Activated naive CD4-positive, alpha-beta T cell treated with anti-CD3 and anti-CD28 coated beads, Interleukin-2, amount 50 U/mL, for 72 hours (primary cell): Measurements from ENCODE around the gene CFAP69. TPM values are rescaled to one million over a fixed set of nuclear protein-coding genes. Genes with fewer than 3 reads are reported as not detected.
"Not testable (repeated sequence)": the region's sequence is repeated elsewhere in the genome, so short reads cannot be mapped to it uniquely, and the experiment has no call there.

ENCODE experiments used
- ATAC-seq, 2 donors: fragments of 150-1000 bp; cut with Tn5 transposase; 2 replicates each; pipeline ENCODE4 v1.10.0; 2021; ENCODE audit warnings: mild to moderate bottlenecking in 2 of 2, moderate library complexity in 2 of 2
- DNase-seq, 2 donors: peaks; one replicate each; pipeline ENCODE4 v3.0.0; 2021 to 2022; ENCODE audit warnings: low spot score in 2 of 2
- H3K27ac Mint-ChIP-seq, 2 donors: one replicate each; pipeline ENCODE4 v1.8.0; 2022; ENCODE audit warnings: mild to moderate bottlenecking in 2 of 2, mixed read lengths in 2 of 2
- H3K36me3 Mint-ChIP-seq, 2 donors: one replicate each; pipeline ENCODE4 v1.8.0; 2022; ENCODE audit warnings: mixed read lengths in 2 of 2
- H3K9me3 Mint-ChIP-seq, 2 donors: one replicate each; pipeline ENCODE4 v1.8.0; 2022; ENCODE audit warnings: mixed read lengths in 2 of 2
- total RNA-seq, 2 donors: library from RNA; stranded (reverse); gene quantifications; one replicate each; pipeline ENCODE4 v1.2.3, GENCODE V29; 2022

The CFAP69 gene
- total RNA-seq, 2 donors from 2014 or later: 0.23 to 0.39 TPM

GRCh38 chr7:90346336-90347125 is 101.6 kb downstream of the CFAP69 start, which contains the start of gene GTPBP10:
TSS of gene GTPBP10 (plus strand) at chr7:90346716. CDS start at chr7:90346742, 26 bp downstream.
- H3K27ac Mint-ChIP-seq: peak within 1 kb of the TSS; percentile 97 to 98
- H3K9me3 Mint-ChIP-seq: peaks cover 7 to 8% of the 10 kb centered on the region in 2 donors
- H3K36me3 Mint-ChIP-seq: peaks cover 29% of the 10 kb centered on the region in 2 donors
- ATAC-seq (peak; percentile 90 to 95), DNase-seq (peak; percentile 91 to 94)

GRCh38 chr7:90347759-90348158 is 102.8 kb downstream of the CFAP69 start:
- H3K9me3 Mint-ChIP-seq: peaks cover 7 to 8% of the 10 kb centered on the region in 2 donors
- peaks cover 34 to 40% of the 10 kb centered on the region in 2 donors for H3K36me3 Mint-ChIP-seq
- DNase-seq (no peak), ATAC-seq (no peak)
- peak overlapping the region in 1 of 2 donors; percentile 98 for H3K27ac Mint-ChIP-seq

- DNase-seq (no peak), ATAC-seq (no peak)
- H3K9me3 Mint-ChIP-seq: peaks cover 7 to 8% of the 10 kb centered on the region in 2 donors
- peaks cover 34 to 46% of the 10 kb centered on the region in 2 donors for H3K36me3 Mint-ChIP-seq
- H3K27ac Mint-ChIP-seq: no peak overlapping the region
Measured at GRCh38 chr7:90349305-90349704, 104.3 kb downstream of the CFAP69 start.

- not testable (repeated sequence) for ATAC-seq, DNase-seq, H3K9me3 Mint-ChIP-seq
- peaks cover 33 to 46% of the 10 kb centered on the region in 2 donors for H3K36me3 Mint-ChIP-seq
- peak overlapping the region in 1 of 2 donors; percentile 10 for H3K27ac Mint-ChIP-seq
Measured at GRCh38 chr7:90350032-90350431, 105.1 kb downstream of the CFAP69 start.

GRCh38 chr7:90351987-90352386 is 107.0 kb downstream of the CFAP69 start:
- no peak for ATAC-seq
- peaks cover 34 to 61% of the 10 kb centered on the region in 2 donors for H3K36me3 Mint-ChIP-seq

More at GRCh38 chr7:90351987-90352386, 107.0 kb downstream of the CFAP69 start:
- Mint-ChIP-seq H3K27ac (peak overlapping the region in 1 of 2 donors; percentile 56), H3K9me3 (peaks cover 8 to 18% of the 10 kb centered on the region in 2 donors)
- no peak for DNase-seq

Other genes starting within 250 kb of the CFAP69 start
- gene STEAP1, start 90.7 kb upstream of the CFAP69 start, total RNA-seq: 1 to 10 TPM in 1 of 2 donors, under 1 TPM in 1; 0.30 to 2.6 TPM
- gene STEAP2, start 33.4 kb upstream of the CFAP69 start, total RNA-seq: not detected
- gene FAM237B, start 76.1 kb downstream of the CFAP69 start, total RNA-seq: not detected
- gene GTPBP10, start 101.5 kb downstream of the CFAP69 start, total RNA-seq: 10 to 100 TPM; 31.2 to 68.7 TPM
- 10 to 100 TPM in 1 of 2 donors, 1 to 10 TPM in 1; 2.8 to 11.3 TPM for gene CLDN12, start 158.3 kb downstream of the CFAP69 start, total RNA-seq
- gene PTTG1IP2, start 224.5 kb downstream of the CFAP69 start, total RNA-seq: not detected